Dermis microvascular lymphatic vessel endothelial cell (primary cell): Measurements from ENCODE around the gene FKBP2. TPM values are rescaled to one million over a fixed set of nuclear protein-coding genes. Genes with fewer than 3 reads are reported as not detected.
A peak's percentile ranks its signal among the peaks of the same experiment; 100 is the strongest.

ENCODE experiments used
- DNase-seq, 2 donors: peaks; one replicate each; pipeline versions ENCODE4 v3.0.0 to v3.0.0-alpha.2; 2010; ENCODE audit warnings: low read depth in 2 of 2
- total RNA-seq: library from RNA; depleted of rRNA; stranded (reverse); fragments of >200 nt; gene quantifications from 2 replicates; pipeline ENCODE4 v1.2.1, GENCODE V29; 2014

The FKBP2 gene
- 51.3 and 69.7 TPM in 2 replicates for total RNA-seq

DNA sequence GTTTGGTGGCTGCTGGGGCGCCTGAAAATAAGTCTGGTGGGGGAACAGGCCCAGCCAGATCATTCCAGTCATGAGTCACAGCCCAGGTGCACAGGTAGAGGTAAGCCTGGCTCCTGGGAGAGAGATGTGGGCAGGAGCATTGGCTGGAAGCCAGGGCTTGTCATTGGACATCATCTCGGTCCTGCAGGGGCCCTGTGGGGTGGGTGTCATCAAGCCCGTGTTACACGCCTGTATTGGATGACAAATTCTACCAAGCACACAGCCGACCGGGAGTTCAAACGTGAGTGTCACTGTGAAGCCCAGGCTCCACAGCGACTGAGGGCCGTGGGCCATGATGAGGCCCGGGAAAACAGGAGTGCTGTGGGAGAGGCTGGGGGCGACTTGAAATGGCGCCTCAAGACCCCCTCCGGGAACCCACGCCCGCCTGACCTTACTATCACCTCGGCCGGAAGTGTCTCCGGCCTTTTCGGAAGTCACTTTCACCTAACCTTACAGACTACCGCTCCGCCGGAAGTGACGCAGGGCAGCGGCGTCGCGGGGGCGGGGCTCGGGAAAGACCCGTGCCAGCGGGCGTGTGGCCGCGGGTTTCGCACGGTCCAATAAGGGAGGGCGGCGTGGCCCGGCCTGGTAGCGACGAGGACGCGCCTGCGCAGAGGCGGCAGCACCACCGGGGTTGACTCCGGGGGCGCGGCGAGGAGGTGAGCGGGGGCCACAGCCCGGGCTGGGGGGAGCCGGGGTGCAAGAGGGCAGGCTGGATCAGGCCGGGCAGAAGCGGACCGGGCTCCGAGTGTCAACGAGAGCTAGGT is at the start of gene FKBP2:
Gene FKBP2 (plus strand): TSS at position 661 of the 806 bp plus-strand sequence. CDS start 1,293 bp downstream, outside the sequence.
- peak; percentile 91 to 97 for DNase-seq

- DNase-seq: no peak
These were observed 48.5 kb upstream of the FKBP2 start for GRCh38 chr11:64192434-64192833.

- DNase-seq: no peak
These were observed 44.3 kb upstream of the FKBP2 start for GRCh38 chr11:64196626-64197025.

GRCh38 chr11:64198511-64198910 is 42.4 kb upstream of the FKBP2 start:
- no peak for DNase-seq

GRCh38 chr11:64201543-64201942 is 39.4 kb upstream of the FKBP2 start:
- DNase-seq: no peak

- no peak for DNase-seq
These were observed 37.9 kb upstream of the FKBP2 start for GRCh38 chr11:64202992-64203391.

DNA sequence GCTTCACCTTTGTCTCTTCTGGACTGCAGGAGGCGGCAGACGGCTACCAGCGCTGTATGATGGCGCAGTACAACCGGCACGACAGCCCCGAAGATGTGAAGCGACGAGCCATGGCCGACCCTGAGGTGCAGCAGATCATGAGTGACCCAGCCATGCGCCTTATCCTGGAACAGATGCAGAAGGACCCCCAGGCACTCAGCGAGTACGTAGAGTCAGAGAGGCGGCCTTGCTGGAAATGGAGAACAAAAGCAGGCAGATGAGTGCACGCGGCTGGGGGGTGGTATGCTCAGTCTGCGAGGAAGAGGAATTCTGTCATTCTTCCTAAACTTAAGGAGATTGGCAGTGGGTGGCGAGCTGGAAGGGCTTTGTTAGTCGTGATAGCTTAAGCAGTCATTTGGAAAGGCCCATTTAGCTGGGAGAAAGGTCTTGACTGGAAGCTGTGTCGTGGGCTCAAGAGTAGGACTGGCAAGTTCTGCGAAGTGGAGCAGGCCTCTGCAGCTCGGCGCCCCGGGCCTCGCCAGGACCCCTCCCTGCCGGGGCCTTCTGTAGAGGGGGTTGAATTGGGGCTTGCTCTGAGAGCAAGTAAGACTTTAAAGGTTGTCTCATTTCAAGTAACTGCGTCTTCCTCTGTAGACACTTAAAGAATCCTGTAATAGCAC is 37.3 kb upstream of the FKBP2 start:
- no peak for DNase-seq

DNA sequence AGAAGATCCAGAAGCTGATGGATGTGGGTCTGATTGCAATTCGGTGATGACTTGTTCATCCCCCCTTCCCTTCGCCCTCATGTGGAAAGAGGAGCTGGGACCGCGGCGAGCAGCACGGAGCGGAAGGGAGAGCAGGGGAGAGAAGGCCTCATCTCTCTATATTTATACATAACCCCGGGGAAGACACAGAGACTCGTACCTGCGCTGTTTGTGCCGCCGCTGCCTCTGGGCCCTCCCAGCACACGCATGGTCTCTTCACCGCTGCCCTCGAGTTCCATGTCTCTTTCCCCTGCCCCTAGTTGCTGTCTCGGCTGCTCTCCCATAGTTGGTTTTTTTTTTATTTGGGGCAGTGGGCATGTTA is 36.8 kb upstream of the FKBP2 start:
- DNase-seq: no peak

DNA sequence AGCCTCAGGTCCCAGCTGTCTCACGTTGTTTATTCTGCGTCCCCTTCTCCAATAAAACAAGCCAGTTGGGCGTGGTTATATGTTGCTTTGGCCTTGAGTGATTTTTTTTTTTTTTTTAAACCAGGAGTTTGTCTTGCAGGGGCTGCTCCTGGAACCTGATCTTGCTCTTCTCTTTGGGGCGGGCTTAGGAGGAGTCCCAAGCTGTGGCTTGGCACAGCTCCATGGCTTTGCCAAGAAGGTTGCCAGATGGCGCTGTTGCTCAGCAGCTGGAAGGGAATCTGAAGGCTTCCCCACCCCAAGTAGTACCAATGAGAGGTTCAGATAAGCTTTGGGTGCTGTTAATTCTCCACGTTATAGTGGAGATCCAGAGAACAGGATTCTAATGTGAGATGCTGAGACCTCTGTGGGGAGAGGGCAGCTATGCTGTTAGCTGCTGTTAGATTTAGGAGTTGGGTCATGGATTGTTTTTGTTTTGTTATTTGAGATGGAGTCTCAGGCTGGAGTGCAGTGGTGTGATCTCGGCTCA is 36.4 kb upstream of the FKBP2 start:
- DNase-seq: peak; percentile 65 to 92

DNA sequence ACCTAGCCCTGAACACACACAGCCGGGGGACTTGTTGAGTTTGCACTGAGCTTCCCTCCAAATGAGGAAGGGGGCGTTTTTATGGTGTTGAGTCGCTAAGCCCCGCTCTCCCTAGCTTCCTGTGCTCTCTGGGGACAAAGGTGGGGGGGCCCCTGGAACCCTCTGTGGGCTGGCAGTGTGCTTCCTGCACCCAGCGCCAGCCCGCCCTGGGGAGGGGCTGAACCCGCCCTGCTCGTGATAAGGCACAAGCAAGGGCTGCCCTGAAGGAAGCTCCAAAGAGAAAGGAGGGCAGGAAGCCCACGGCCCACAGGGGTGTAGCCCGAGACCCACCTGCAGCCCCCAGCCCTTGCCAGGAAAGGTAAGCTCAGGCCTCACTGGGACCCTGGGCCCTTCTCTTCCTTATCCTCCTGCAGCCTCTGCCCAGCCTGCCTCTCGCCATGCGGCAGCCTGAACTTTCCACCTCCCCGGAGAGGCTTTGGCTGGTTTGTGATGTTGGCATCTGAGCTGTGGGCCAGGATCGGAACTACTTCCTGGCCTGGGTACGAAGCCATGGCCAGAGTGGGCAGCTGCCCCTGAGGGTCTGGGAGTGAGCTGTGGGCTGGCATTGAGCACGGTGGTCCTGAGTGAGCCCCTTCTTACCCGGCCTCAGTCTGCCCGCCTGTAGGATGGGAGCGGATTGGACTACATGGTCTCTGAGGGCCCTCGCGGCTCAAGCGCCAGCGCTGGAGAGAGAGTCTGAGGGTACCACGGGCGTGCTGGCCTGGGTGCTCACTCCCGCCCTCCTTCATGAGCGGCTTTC is 34.2 kb upstream of the FKBP2 start, which contains the start of gene FERMT3:
Gene FERMT3 (plus strand): TSS at position 265 of the 799 bp plus-strand sequence. CDS start 644 bp downstream, outside the sequence.
- DNase-seq: peak in 1 of 2 donors; percentile 27

DNA sequence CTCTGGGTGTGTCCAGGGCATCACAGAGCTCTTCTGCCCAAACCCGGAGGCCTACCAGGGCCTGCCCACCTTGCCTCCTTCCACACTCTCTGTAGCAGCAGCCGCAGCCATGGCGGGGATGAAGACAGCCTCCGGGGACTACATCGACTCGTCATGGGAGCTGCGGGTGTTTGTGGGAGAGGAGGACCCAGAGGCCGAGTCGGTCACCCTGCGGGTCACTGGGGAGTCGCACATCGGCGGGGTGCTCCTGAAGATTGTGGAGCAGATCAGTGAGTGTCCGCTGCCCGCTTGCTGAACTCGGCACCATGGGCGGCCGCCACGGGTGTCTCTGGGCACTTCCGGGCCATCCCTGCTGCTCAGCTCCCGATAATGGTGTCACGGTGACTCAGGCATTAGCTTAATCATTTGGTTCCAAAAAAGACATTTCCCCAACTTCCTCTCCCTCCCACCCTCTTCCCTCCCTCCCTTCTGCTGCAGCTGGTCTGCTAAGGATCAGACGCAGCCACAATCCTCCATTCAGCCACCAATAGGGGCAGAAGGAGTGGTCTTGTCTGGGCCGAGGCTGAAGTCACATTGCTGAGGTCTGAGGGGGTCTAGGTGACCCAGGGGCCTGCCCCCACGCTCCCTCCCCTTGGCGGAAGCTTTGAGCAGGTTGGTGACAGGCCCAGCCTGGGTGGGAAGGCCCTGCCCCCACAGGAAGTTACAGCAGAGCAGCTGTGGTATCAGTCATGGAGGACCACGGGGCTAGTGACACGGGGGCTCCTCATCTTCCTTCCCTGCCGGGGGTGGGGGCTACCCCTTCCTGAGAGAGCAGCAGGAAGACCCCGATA is 33.4 kb upstream of the FKBP2 start:
- peak; percentile 77 to 79 for DNase-seq

- DNase-seq: no peak
These were observed 32.7 kb upstream of the FKBP2 start for GRCh38 chr11:64208086-64208795.

- DNase-seq: no peak
These were observed 31.9 kb upstream of the FKBP2 start for GRCh38 chr11:64208796-64209562.

DNA sequence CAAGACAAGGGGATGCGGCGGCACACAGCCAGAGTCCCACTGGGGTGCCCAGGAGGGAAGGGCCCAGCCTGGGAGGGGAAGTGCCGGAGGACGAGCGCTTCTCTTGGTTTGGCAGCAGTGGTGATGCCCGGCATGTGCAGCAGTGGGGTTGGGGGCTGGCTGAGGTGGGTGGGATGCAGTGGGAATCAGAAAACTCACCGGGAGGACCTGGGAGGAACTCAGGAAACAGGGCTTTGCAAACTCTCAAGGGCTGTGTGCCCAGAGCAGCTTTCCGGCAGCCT is 31.4 kb upstream of the FKBP2 start:
- DNase-seq: no peak

- DNase-seq: no peak
These were observed 30.4 kb upstream of the FKBP2 start for GRCh38 chr11:64210301-64211020.

GRCh38 chr11:64211181-64211872 is 29.6 kb upstream of the FKBP2 start:
- no peak for DNase-seq

GRCh38 chr11:64216879-64217278 is 24.0 kb upstream of the FKBP2 start:
- DNase-seq: no peak

DNA sequence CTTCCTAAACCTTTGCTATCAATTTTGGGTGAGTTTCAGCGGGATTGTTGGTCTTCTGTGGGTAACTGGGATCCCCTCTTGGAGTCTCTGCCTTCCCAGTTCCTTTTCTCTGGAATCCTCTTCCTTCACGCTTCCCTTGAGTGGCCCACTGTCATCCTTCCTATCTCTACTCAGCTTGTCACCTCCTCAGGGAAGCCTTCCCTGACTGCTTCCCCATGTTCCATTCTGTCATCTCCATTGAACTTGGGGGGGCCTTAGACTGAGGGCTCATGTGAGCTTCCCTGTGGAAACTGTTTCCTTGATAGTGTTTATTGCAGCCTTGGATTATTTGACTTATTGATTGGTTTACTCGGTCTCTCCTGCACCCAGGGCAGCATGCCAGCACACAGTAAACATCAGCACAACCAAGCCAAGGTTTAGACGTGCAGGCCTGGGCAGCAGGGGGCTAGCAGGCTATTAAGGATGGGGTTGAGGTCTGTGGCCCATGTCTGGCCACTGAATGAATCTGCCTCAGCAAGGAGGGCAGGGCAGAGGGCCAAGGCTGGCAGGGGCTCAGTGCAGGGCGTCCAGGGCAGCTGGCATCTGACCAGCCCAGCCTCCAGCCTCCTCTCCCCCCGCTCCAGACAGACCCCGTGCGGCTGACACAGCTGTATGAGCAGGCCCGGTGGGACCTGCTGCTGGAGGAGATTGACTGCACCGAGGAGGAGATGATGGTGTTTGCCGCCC is 22.1 kb upstream of the FKBP2 start:
- no peak for DNase-seq
